CD4-positive, CD25-positive, alpha-beta regulatory T cell (primary cell): ENCODE measurements around the gene VAV3. TPM values are rescaled to one million over a fixed set of nuclear protein-coding genes. Genes with fewer than 3 reads are reported as not detected.
"Not testable (repeated sequence)": the region's sequence is repeated elsewhere in the genome, so short reads cannot be mapped to it uniquely, and the experiment has no call there.

Experiments used
- ATAC-seq, 2 donors: fragments of 150-1000 bp; cut with Tn5 transposase; one replicate each; pipeline ENCODE4 v1.10.0; 2021; ENCODE audit warnings: low read depth in 2 of 2, moderate number of reproducible peaks in 2 of 2, moderate library complexity in 1 of 2
- DNase-seq, 3 donors: peaks; one replicate each; pipeline versions ENCODE4 v3.0.0 to v3.0.0-alpha.2; 2012 to 2022; ENCODE audit warnings: mixed read lengths in 1 of 3
- H3K27ac ChIP-seq: one replicate; pipeline ENCODE4 v1.7.0; 2013; ENCODE audit warnings: mild to moderate bottlenecking, low read length; ENCODE audit not compliant: insufficient read depth, poor library complexity, severe bottlenecking
- H3K27me3 ChIP-seq: one replicate; pipeline ENCODE4 v1.7.0; 2013; ENCODE audit warnings: low read length; ENCODE audit not compliant: control insufficient read depth, insufficient read depth
- H3K36me3 ChIP-seq: one replicate; pipeline ENCODE4 v1.7.0; 2013; ENCODE audit warnings: mild to moderate bottlenecking, low read length, moderate library complexity; ENCODE audit not compliant: control insufficient read depth, insufficient read depth
- H3K4me1 ChIP-seq: 2 replicates; pipeline ENCODE4 v1.7.0; 2013; ENCODE audit warnings: mild to moderate bottlenecking, low read length; ENCODE audit not compliant: insufficient read depth, control insufficient read depth, poor library complexity, severe bottlenecking
- H3K4me3 ChIP-seq: one replicate; pipeline ENCODE4 v1.7.0; 2013; ENCODE audit warnings: low read depth, mild to moderate bottlenecking, low read length, moderate library complexity
- H3K9me3 ChIP-seq, 2 experiments: 1 replicate in 1 of 2; 2 replicates in 1 of 2; pipeline ENCODE4 v1.7.0; 2013; ENCODE audit warnings: low read length in 2 of 2, mild to moderate bottlenecking in 1 of 2, moderate library complexity in 1 of 2; ENCODE audit not compliant: control insufficient read depth in 2 of 2
- H3K27ac Mint-ChIP-seq, 3 donors: one replicate each; pipeline ENCODE4 v1.8.0; 2020 to 2022; ENCODE audit warnings: mild to moderate bottlenecking in 3 of 3, mixed read lengths in 3 of 3, moderate library complexity in 2 of 3
- H3K27me3 Mint-ChIP-seq: one replicate; pipeline ENCODE4 v1.8.0; 2022; ENCODE audit warnings: mild to moderate bottlenecking, mixed read lengths
- H3K36me3 Mint-ChIP-seq: one replicate; pipeline ENCODE4 v1.8.0; 2020; ENCODE audit warnings: mixed read lengths
- H3K4me1 Mint-ChIP-seq, 4 donors: one replicate each; pipeline ENCODE4 v1.8.0; 2020 to 2022; ENCODE audit warnings: mixed read lengths in 4 of 4, mild to moderate bottlenecking in 1 of 4
- H3K4me3 Mint-ChIP-seq, 4 donors: one replicate each; pipeline ENCODE4 v1.8.0; 2020 to 2022; ENCODE audit warnings: mild to moderate bottlenecking in 4 of 4, mixed read lengths in 4 of 4, moderate library complexity in 3 of 4
- H3K9me3 Mint-ChIP-seq, 7 donors: one replicate each; pipeline ENCODE4 v1.8.0; 2020 to 2022; ENCODE audit warnings: mixed read lengths in 7 of 7, mild to moderate bottlenecking in 3 of 7, moderate library complexity in 2 of 7
- polyA plus RNA-seq, 4 donors: library from polyadenylated mRNA; unstranded; fragments of 300-500 nt; fragmentation: Illumina TruSeq; gene quantifications; one replicate each; pipeline ENCODE4 v1.2.3, GENCODE V29; 2021
- total RNA-seq: library from RNA; stranded (reverse); gene quantifications from one replicate; pipeline ENCODE4 v1.2.3, GENCODE V29; 2022

Gene VAV3
- total and polyA plus RNA-seq, 5 donors from 2014 or later: 6.2 to 21.5 (median 11.1) TPM

DNA sequence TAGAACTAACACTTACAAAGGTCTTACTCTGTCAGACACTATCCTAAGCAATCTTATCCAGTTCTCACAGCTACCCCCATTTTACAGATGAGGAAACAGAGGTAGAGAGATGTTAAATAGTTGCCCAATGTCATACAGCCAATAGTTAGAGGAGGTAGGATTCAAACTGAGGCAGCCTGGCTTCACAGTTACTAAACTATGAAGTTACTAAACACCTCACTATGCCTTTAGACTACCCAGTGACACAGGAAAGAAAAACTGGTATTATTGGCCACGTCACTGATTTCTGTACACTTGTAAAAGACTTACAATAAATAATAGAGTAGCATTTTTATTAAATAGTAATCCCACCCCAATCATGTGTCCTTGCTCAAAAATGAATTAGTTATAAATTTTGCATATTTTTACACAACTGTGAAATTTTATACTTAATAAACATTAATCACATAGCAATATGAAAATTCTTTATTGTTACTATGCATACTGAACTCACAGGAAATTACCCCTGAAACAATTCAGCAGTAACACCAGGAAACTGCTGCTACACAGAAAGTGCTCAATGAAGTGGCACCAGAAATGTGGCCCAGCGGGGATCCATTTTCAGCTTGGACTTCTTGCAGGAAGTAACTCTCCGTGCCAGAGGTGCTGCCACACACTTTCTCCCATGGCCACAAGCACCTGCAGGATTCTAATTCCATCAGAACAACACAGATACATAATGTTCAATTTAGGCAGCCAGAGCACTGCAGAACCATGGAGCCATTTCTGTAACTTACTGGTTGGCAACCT lies 69.4 kb downstream of the VAV3 start:
- peak overlapping the region; percentile 68 for H3K27ac ChIP-seq

GRCh38 chr1:107894605-107895004 lies 70.4 kb downstream of the VAV3 start:
- H3K36me3 ChIP-seq: no peaks in the 10 kb centered on the region
- H3K27me3 ChIP-seq: no peaks in the 10 kb centered on the region
- Mint-ChIP-seq H3K36me3 (no peaks in the 10 kb centered on the region), H3K27ac (peak overlapping the region in 2 of 3 donors; percentile 80 to 90), H3K4me1 (peaks cover 30 to 65% (median 46%) of the 10 kb centered on the region in 4 donors), H3K27me3 (no peaks in the 10 kb centered on the region), H3K4me3 (peak overlapping the region in 3 of 4 donors; percentile 23 to 61 (median 59)), H3K9me3 (peaks cover 0 to 2% (median 0%) of the 10 kb centered on the region in 7 donors)
- ATAC-seq (no peak), DNase-seq (no peak)
- no peaks in the 10 kb centered on the region for H3K9me3 ChIP-seq
- H3K27ac ChIP-seq: peak overlapping the region; percentile 68
- H3K4me3 ChIP-seq: no peak overlapping the region
- H3K4me1 ChIP-seq: peaks cover 31% of the 10 kb centered on the region

More for the DNA sequence above, 69.4 kb downstream of the VAV3 start:
- Mint-ChIP-seq H3K27me3 (peaks cover 4% of the 10 kb centered on the region), H3K9me3 (peaks cover 0 to 2% (median 0%) of the 10 kb centered on the region in 7 donors), H3K27ac (peak overlapping the region; percentile 60 to 90 (median 67)), H3K4me3 (peak overlapping the region; percentile 11 to 67 (median 18)), H3K36me3 (no peaks in the 10 kb centered on the region), H3K4me1 (peaks cover 34 to 68% (median 52%) of the 10 kb centered on the region in 4 donors)
- Histone ChIP-seq H3K9me3 (no peaks in the 10 kb centered on the region), H3K27me3 (no peaks in the 10 kb centered on the region), H3K36me3 (no peaks in the 10 kb centered on the region), H3K4me1 (peaks cover 38% of the 10 kb centered on the region), H3K4me3 (no peak overlapping the region)
- DNase-seq (peak in 2 of 3 donors; percentile 5 to 29), ATAC-seq (no peak)

GRCh38 chr1:107893350-107893749 lies 71.6 kb downstream of the VAV3 start:
- not testable (repeated sequence) for H3K27ac ChIP-seq, ATAC-seq, H3K27me3 Mint-ChIP-seq, H3K36me3 ChIP-seq, H3K4me3 ChIP-seq, H3K9me3 ChIP-seq, H3K36me3 Mint-ChIP-seq, H3K27me3 ChIP-seq, H3K9me3 Mint-ChIP-seq, H3K27ac Mint-ChIP-seq, H3K4me3 Mint-ChIP-seq, DNase-seq
- H3K4me1 ChIP-seq: peaks cover 31% of the 10 kb centered on the region
- H3K4me1 Mint-ChIP-seq: peaks cover 38 to 67% (median 47%) of the 10 kb centered on the region in 4 donors

GRCh38 chr1:107889524-107889923 lies 75.5 kb downstream of the VAV3 start:
- Histone ChIP-seq H3K4me1 (peaks cover under 1% of the 10 kb centered on the region), H3K9me3 (no peaks in the 10 kb centered on the region), H3K27me3 (no peaks in the 10 kb centered on the region), H3K4me3 (no peak overlapping the region), H3K36me3 (no peaks in the 10 kb centered on the region), H3K27ac (peak overlapping the region; percentile 21)
- Mint-ChIP-seq H3K4me1 (peaks cover 30 to 62% (median 42%) of the 10 kb centered on the region in 4 donors), H3K27me3 (no peaks in the 10 kb centered on the region), H3K4me3 (peak overlapping the region in 2 of 4 donors; percentile 24 to 30), H3K27ac (peak overlapping the region in 1 of 3 donors; percentile 78), H3K36me3 (no peaks in the 10 kb centered on the region), H3K9me3 (peaks cover 0 to 2% (median 0%) of the 10 kb centered on the region in 7 donors)
- ATAC-seq (no peak), DNase-seq (no peak)

DNA sequence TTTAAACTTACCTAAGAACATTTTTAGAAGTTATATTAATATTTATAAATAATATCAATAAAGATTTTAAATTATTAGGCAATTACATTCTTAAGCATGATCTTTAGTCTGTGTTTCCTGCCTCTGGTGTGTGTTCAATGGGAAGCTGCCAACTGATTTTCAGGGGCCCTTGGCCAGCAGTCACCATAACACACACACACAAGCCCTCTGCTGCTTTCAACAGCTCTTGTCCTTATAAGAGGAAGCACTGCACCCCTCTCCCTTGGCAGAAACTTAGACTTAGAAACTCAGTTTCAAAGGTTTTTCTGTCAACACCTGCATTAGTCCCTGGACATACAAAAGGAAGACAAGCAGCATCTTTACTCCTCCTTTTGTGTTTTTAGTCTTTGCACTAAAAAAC lies 81.4 kb downstream of the VAV3 start:
- Histone ChIP-seq H3K4me3 (peak overlapping the region; percentile 52), H3K36me3 (peaks cover 2% of the 10 kb centered on the region), H3K4me1 (peaks cover 12% of the 10 kb centered on the region), H3K27ac (peak overlapping the region; percentile 20), H3K9me3 (no peaks in the 10 kb centered on the region), H3K27me3 (no peaks in the 10 kb centered on the region)
- Mint-ChIP-seq H3K4me1 (peaks cover 38 to 78% (median 45%) of the 10 kb centered on the region in 4 donors), H3K27ac (no peak overlapping the region), H3K27me3 (no peaks in the 10 kb centered on the region), H3K9me3 (no peaks in the 10 kb centered on the region), H3K4me3 (no peak overlapping the region), H3K36me3 (peaks cover 4% of the 10 kb centered on the region)
- DNase-seq: no peak
- ATAC-seq: no peak

DNA sequence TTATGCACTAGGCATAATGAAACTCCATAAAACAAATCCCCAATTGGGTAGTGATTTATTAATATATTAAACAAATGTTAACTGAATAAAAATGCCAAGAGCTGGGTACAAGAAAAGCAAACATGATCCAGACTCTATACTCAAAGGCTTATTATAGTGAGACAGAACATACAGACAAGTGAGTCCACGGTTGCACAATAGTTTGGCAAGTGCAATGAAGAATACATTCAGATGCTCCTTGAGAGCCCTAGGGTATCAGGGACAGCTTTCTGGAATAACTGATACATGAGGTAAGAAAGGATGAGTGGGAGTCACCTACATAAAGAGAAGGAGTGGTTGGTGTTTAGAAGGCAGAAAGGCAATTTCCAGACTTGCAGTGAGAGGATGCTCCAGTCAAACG lies 85.1 kb downstream of the VAV3 start:
- peaks cover 8% of the 10 kb centered on the region for H3K36me3 Mint-ChIP-seq
- H3K27me3 Mint-ChIP-seq: no peaks in the 10 kb centered on the region
- H3K4me1 ChIP-seq: peaks cover 27% of the 10 kb centered on the region
- peaks cover 0 to 3% of the 10 kb centered on the region in 2 experiments for H3K9me3 ChIP-seq
- H3K9me3 Mint-ChIP-seq: peaks cover 0 to 12% (median 0%) of the 10 kb centered on the region in 7 donors
- no peak for DNase-seq
- no peak for ATAC-seq
- H3K36me3 ChIP-seq: peaks cover 2% of the 10 kb centered on the region
- no peak overlapping the region for H3K27ac ChIP-seq
- H3K27ac Mint-ChIP-seq: peak overlapping the region in 2 of 3 donors; percentile 43 to 92
- no peak overlapping the region for H3K4me3 ChIP-seq
- peak overlapping the region in 2 of 4 donors; percentile 24 to 72 for H3K4me3 Mint-ChIP-seq
- H3K4me1 Mint-ChIP-seq: peaks cover 37 to 74% (median 50%) of the 10 kb centered on the region in 4 donors
- H3K27me3 ChIP-seq: no peaks in the 10 kb centered on the region

DNA sequence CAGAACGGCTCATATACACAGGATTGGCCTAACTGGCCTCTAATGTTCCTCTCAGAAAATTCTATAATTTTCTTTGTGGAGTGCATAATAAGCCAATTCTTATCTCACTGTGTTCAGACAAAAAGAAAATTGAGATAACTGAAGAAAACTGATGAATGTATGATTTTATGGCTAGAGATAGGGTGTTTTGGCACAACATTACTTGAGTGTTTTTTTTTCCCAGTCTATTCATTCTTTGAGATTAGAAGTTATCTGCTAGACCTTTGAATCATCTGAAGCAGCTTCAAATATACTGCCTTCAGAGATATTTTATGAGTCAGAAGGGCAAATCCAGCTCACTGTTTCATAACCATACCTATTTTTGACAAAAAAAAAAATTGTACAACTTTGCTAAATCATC lies 85.6 kb downstream of the VAV3 start:
- ATAC-seq: no peak
- peaks cover 28% of the 10 kb centered on the region for H3K4me1 ChIP-seq

More for the DNA sequence above, 85.6 kb downstream of the VAV3 start:
- Mint-ChIP-seq H3K4me1 (peaks cover 37 to 76% (median 52%) of the 10 kb centered on the region in 4 donors), H3K27me3 (no peaks in the 10 kb centered on the region), H3K27ac (no peak overlapping the region), H3K4me3 (no peak overlapping the region), H3K36me3 (peaks cover 8% of the 10 kb centered on the region), H3K9me3 (peaks cover 0 to 12% (median 0%) of the 10 kb centered on the region in 7 donors)
- Histone ChIP-seq H3K36me3 (peaks cover 2% of the 10 kb centered on the region), H3K27ac (no peak overlapping the region), H3K27me3 (no peaks in the 10 kb centered on the region), H3K9me3 (peaks cover 0 to 3% of the 10 kb centered on the region in 2 experiments), H3K4me3 (no peak overlapping the region)
- DNase-seq: no peak
